22Rv1 (cell line): ENCODE measurements around the gene PUS1.

Source experiments
- CTCF ChIP-seq: fragments of 450-650 bp; IDR thresholded peaks from 2 replicates; pipeline ENCODE4 v1.5.1; 2017; ENCODE audit warnings: mild to moderate bottlenecking
- ZFX ChIP-seq: fragments of 450-650 bp; IDR thresholded peaks from 2 replicates; pipeline ENCODE4 v1.6.1; 2017; ENCODE audit warnings: antibody characterized with exemption, borderline replicate concordance

DNA sequence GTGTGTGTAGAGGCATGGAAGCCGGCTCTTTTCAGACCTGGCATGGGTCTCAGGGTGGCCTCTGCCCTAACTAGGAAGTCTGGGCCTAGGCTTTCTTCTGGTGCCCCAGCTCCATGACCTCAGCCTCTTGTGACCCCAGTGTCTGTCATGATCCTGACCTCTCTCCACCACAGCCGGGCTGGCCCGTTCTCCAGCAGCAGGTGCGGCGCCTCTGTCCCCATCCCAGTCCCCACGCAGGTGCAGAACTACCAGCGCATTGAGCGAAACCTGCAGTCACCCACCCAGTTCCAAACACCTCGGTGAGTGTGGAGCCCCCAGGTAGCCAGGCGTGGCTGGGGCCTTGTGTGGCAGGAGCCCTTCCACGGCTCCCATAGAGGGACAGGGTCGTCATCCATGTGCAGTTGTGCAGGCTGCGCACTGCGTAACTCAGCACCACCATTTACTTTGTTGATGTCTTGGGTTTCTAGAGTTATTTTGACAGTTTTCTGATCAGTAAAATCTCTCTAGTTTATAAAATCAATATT is 14.8 kb upstream of the PUS1 start:
- TF ChIP-seq CTCF (no peak), ZFX (no peak)
